CD4-positive, alpha-beta T cell (primary cell): Measurements from ENCODE around the gene SH3TC2. TPM values are rescaled to one million over a fixed set of nuclear protein-coding genes. Genes with fewer than 3 reads are reported as not detected.

Source experiments
- ATAC-seq: fragments of 200-7000 bp; cut with Tn5 transposase; one replicate; pipeline ENCODE4 v1.10.0; 2022; ENCODE audit warnings: mild to moderate bottlenecking; ENCODE audit not compliant: poor library complexity
- CTCF ChIA-PET: fragments of 350-600 bp; sonication (Branson Sonifier 250); formaldehyde crosslinking; loops from one replicate; lab custom pipeline; 2021; ENCODE audit warnings: antibody characterized with exemption, inconsistent platforms; lab: Charles Lee
- POLR2A ChIA-PET: fragments of 350-600 bp; sonication (Branson Sonifier 250); formaldehyde crosslinking; loops from one replicate; lab custom pipeline; 2021; ENCODE audit warnings: antibody characterized with exemption, inconsistent platforms; lab: Charles Lee
- DNase-seq, 14 experiments: peaks; one replicate each; pipeline ENCODE4 v3.0.0-alpha.2; 2013 to 2020; ENCODE audit warnings: mixed read lengths in 2 of 14
- H3K27ac ChIP-seq, 2 donors: one replicate each; pipeline versions ENCODE4 v1.5.1 to v1.7.0; 2013; ENCODE audit warnings: low read length in 2 of 2, low read depth in 1 of 2, mild to moderate bottlenecking in 1 of 2
- H3K27me3 ChIP-seq, 2 experiments: 1 replicate in 1 of 2; 2 replicates in 1 of 2; pipeline versions ENCODE4 v1.6.1 to v1.7.0; 2013; ENCODE audit warnings: low read length in 2 of 2, control low read depth in 1 of 2, mild to moderate bottlenecking in 1 of 2, moderate library complexity in 1 of 2; ENCODE audit not compliant: insufficient read depth in 2 of 2, control insufficient read depth in 1 of 2
- H3K36me3 ChIP-seq: one replicate; pipeline ENCODE4 v1.6.1; 2013; ENCODE audit warnings: low read length, control low read depth; ENCODE audit not compliant: insufficient read depth
- H3K4me1 ChIP-seq: one replicate; pipeline ENCODE4 v1.6.1; 2013; ENCODE audit warnings: low read length, control low read depth; ENCODE audit not compliant: insufficient read depth
- H3K4me3 ChIP-seq: one replicate; pipeline ENCODE4 v1.5.1; 2013; ENCODE audit warnings: mild to moderate bottlenecking, low read length, moderate library complexity
- H3K9me3 ChIP-seq, 2 experiments: 1 replicate in 1 of 2; 2 replicates in 1 of 2; pipeline versions ENCODE4 v1.6.1 to v1.7.0; 2013; ENCODE audit warnings: low read length in 2 of 2, mild to moderate bottlenecking in 2 of 2, control low read depth in 1 of 2, moderate library complexity in 1 of 2; ENCODE audit not compliant: control insufficient read depth in 1 of 2, insufficient read depth in 1 of 2
- H3K27ac Mint-ChIP-seq: one replicate; pipeline ENCODE4 v1.8.0; 2020; ENCODE audit warnings: mixed read lengths
- H3K27me3 Mint-ChIP-seq: one replicate; pipeline ENCODE4 v1.8.0; 2021; ENCODE audit warnings: mixed read lengths
- H3K36me3 Mint-ChIP-seq: one replicate; pipeline ENCODE4 v1.8.0; 2021; ENCODE audit warnings: low read depth, mixed read lengths
- H3K4me1 Mint-ChIP-seq: one replicate; pipeline ENCODE4 v1.8.0; 2021; ENCODE audit warnings: low read depth, mixed read lengths
- H3K4me3 Mint-ChIP-seq: one replicate; pipeline ENCODE4 v1.8.0; 2020; ENCODE audit warnings: mild to moderate bottlenecking, mixed read lengths
- H3K9me3 Mint-ChIP-seq: one replicate; pipeline ENCODE4 v1.8.0; 2020; ENCODE audit warnings: mixed read lengths
- intact Hi-C, 2 experiments: fragments of 100-400 bp; cut with DNase I in 1 of 2; cut with micrococcal nuclease in 1 of 2; formaldehyde crosslinking; loops; one replicate each; pipeline versions ENCODE4 v1.15.1 to v1.9.0; 2023 to 2025; cut with DNase I, micrococcal nuclease
- total RNA-seq, 174 experiments: library from RNA in 2 of 174; stranded (reverse) in 2 of 174; gene quantifications; one replicate each; pipeline ENCODE4 v1.2.3 and lab custom pipeline; 2021 to 2026
- TF ChIP-seq, protein P1 (sequence below): fragments of 200-600 bp; IDR thresholded peaks from one replicate; pipeline ENCODE4 v1.8.0; 2022; ENCODE audit warnings: antibody characterized with exemption, mild to moderate bottlenecking

SH3TC2 gene
- total RNA-seq, 2 experiments from 2014 or later, result not detected

DNA sequence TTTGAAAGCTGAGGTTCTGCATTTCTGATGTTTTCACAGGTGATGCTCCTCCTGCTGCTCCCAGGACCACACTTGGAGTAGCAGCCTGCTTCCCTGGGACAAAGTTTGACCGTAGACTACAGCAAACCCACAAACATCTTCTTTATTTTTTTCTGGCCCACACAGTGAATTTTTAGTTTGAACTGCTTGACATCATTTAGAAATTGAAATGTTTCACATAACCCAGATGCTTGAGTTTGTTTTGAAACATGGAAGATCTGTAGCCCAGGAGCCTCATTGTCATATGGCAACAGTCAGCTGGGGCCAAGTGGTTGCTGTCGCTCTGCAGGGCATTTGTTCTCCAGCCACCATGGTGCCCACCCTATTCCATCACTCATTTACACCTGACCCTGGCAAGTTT lies 8.4 kb downstream of the SH3TC2 start:
- CTCF ChIA-PET, result no interaction called here
- Mint-ChIP-seq H3K4me1 (no peaks in the 10 kb centered on the region), H3K27me3 (peaks cover 7% of the 10 kb centered on the region), H3K27ac (no peak overlapping the region), H3K9me3 (peaks cover 5% of the 10 kb centered on the region), H3K4me3 (no peak overlapping the region), H3K36me3 (no peaks in the 10 kb centered on the region)
- H3K27me3 ChIP-seq, result peaks cover 0 to 5% of the 10 kb centered on the region in 2 experiments
- TF ChIP-seq, protein P1, sequence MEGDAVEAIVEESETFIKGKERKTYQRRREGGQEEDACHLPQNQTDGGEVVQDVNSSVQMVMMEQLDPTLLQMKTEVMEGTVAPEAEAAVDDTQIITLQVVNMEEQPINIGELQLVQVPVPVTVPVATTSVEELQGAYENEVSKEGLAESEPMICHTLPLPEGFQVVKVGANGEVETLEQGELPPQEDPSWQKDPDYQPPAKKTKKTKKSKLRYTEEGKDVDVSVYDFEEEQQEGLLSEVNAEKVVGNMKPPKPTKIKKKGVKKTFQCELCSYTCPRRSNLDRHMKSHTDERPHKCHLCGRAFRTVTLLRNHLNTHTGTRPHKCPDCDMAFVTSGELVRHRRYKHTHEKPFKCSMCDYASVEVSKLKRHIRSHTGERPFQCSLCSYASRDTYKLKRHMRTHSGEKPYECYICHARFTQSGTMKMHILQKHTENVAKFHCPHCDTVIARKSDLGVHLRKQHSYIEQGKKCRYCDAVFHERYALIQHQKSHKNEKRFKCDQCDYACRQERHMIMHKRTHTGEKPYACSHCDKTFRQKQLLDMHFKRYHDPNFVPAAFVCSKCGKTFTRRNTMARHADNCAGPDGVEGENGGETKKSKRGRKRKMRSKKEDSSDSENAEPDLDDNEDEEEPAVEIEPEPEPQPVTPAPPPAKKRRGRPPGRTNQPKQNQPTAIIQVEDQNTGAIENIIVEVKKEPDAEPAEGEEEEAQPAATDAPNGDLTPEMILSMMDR, result no peak
- ATAC-seq (no peak), DNase-seq (no peak)
- POLR2A ChIA-PET, result no interaction called here
- intact Hi-C loops, result no loop called here
- H3K9me3 ChIP-seq, result no peaks in the 10 kb centered on the region
- H3K4me1 ChIP-seq, result no peaks in the 10 kb centered on the region
- no peaks in the 10 kb centered on the region for H3K36me3 ChIP-seq
- no peak overlapping the region for H3K4me3 ChIP-seq
- H3K27ac ChIP-seq, result no peak overlapping the region

DNA sequence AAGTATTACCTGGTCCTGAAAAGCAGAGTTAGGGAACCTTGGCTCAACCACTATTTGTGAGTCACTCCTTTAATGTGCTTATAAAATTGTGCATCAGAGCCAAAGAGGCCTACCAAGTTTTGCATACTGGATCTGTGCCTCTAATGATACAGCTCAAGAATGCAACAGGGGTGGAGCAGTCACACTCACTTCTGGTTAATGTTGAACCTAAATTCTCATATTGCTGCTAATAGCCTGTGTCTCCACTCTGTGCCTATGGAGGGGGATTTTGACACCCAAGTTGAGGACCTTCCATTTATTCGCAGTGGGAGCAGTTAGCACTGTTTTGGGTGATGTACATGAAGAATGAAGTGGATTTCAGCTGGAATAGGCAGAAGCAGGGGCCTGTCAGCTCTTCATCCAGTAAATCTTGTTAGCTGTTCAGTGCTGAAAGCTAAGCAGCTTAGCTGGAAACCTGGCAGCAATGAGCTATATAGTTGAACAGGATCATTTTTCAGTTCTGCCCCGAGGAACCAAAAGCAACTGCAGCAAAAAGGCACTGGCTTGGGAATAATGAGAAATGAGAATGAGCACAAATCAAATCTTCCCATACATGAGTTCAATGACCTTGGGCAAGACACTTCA lies 9.7 kb downstream of the SH3TC2 start:
- intact Hi-C loops, result no loop called here
- ChIA-PET POLR2A (no interaction called here), CTCF (no interaction called here)

DNA sequence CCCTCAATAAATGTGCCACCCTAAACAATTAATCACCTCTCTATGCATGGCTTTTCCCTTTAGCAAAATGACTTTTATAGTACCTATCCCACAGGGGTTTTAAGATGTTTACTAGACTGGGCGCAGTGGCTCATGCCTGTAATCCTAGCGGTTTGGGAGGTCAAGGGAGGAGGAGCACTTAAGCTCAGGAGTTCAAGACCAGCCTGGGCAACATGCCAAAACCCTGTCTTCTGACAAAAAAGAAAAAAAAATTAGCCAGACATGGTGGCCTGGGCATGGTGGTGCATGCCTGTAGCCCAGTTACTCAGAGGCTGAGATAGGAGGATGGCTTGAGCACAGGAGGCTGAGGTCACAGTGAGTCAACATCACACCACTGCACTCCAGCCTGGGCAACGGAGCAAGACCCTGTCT lies 13.5 kb downstream of the SH3TC2 start:
- H3K4me1 ChIP-seq, result no peaks in the 10 kb centered on the region
- TF ChIP-seq, protein P1, result no peak
- no peaks in the 10 kb centered on the region for H3K36me3 Mint-ChIP-seq
- no peaks in the 10 kb centered on the region for H3K4me1 Mint-ChIP-seq
- no peak overlapping the region for H3K27ac Mint-ChIP-seq
- H3K27me3 ChIP-seq, result no peaks in the 10 kb centered on the region
- no peak overlapping the region for H3K4me3 Mint-ChIP-seq
- ChIA-PET POLR2A (no interaction called here), CTCF (no interaction called here)
- no peaks in the 10 kb centered on the region for H3K9me3 Mint-ChIP-seq
- no peaks in the 10 kb centered on the region for H3K36me3 ChIP-seq
- no peak for ATAC-seq
- DNase-seq, result no peak
- H3K27ac ChIP-seq, result no peak overlapping the region
- H3K4me3 ChIP-seq, result no peak overlapping the region
- H3K27me3 Mint-ChIP-seq, result peaks cover 9% of the 10 kb centered on the region
- H3K9me3 ChIP-seq, result no peaks in the 10 kb centered on the region
- intact Hi-C loops, result no loop called here

More for the DNA sequence above, 9.7 kb downstream of the SH3TC2 start:
- no peak for ATAC-seq
- no peaks in the 10 kb centered on the region for H3K4me1 Mint-ChIP-seq
- TF ChIP-seq, protein P1, result no peak
- no peak overlapping the region for H3K27ac Mint-ChIP-seq
- no peaks in the 10 kb centered on the region for H3K4me1 ChIP-seq
- peaks cover 5% of the 10 kb centered on the region for H3K27me3 Mint-ChIP-seq
- no peaks in the 10 kb centered on the region for H3K9me3 ChIP-seq
- H3K36me3 ChIP-seq, result no peaks in the 10 kb centered on the region
- H3K4me3 ChIP-seq, result no peak overlapping the region
- no peak overlapping the region for H3K4me3 Mint-ChIP-seq
- no peak overlapping the region for H3K27ac ChIP-seq
- H3K27me3 ChIP-seq, result peaks cover 0 to 5% of the 10 kb centered on the region in 2 experiments
- H3K36me3 Mint-ChIP-seq, result no peaks in the 10 kb centered on the region
- no peak for DNase-seq
- peaks cover under 1% of the 10 kb centered on the region for H3K9me3 Mint-ChIP-seq
